Right atrium auricular region (tissue), 2 donors: ENCODE data around the gene HOXA9. TPM values are rescaled to one million over a fixed set of nuclear protein-coding genes. Genes with fewer than 3 reads are reported as not detected.

Source experiments
- DNase-seq: peaks from one replicate; pipeline ENCODE4 v3.0.0-alpha.2; 2019; ENCODE audit warnings: low spot score
- H3K27ac ChIP-seq, 2 donors: fragments of 200-600 bp; sonication (generic); 1 replicate in 1 of 2; 2 replicates in 1 of 2; pipeline ENCODE4 v1.5.1; 2016 to 2019
- H3K27me3 ChIP-seq, 2 donors: fragments of 200-600 bp; sonication (generic); one replicate each; pipeline versions ENCODE4 v1.5.1 to v1.6.0; 2017 to 2019
- H3K36me3 ChIP-seq: fragments of 200-600 bp; sonication (generic); one replicate; pipeline ENCODE4 v1.5.1; 2016
- H3K4me1 ChIP-seq, 2 donors: fragments of 200-600 bp; sonication (generic); one replicate each; pipeline versions ENCODE4 v1.5.1 to v1.6.0; 2017 to 2019
- H3K4me3 ChIP-seq, 2 donors: fragments of 200-600 bp; sonication (generic); 1 replicate in 1 of 2; 2 replicates in 1 of 2; pipeline ENCODE4 v1.5.1; 2017 to 2019; ENCODE audit warnings: mild to moderate bottlenecking in 1 of 2, moderate library complexity in 1 of 2
- H3K9me3 ChIP-seq, 2 donors: fragments of 200-600 bp; sonication (generic); one replicate each; pipeline ENCODE4 v1.5.1; 2019
- total RNA-seq, 2 donors: library from RNA; depleted of rRNA; stranded (reverse); fragments of >200 nt; gene quantifications; one replicate each; pipeline ENCODE4 v1.1.0, GENCODE V29; 2016
- TF ChIP-seq, protein P1 (sequence below), 2 donors: fragments of 200-600 bp; sonication (generic); IDR thresholded peaks; one replicate each; pipeline ENCODE4 v1.5.1; 2019; ENCODE audit warnings: antibody characterized with exemption in 2 of 2

The HOXA9 gene
- total RNA-seq, 2 donors from 2014 or later, result not detected

- H3K27ac ChIP-seq, result no peak overlapping the region
- TF ChIP-seq, protein P1, sequence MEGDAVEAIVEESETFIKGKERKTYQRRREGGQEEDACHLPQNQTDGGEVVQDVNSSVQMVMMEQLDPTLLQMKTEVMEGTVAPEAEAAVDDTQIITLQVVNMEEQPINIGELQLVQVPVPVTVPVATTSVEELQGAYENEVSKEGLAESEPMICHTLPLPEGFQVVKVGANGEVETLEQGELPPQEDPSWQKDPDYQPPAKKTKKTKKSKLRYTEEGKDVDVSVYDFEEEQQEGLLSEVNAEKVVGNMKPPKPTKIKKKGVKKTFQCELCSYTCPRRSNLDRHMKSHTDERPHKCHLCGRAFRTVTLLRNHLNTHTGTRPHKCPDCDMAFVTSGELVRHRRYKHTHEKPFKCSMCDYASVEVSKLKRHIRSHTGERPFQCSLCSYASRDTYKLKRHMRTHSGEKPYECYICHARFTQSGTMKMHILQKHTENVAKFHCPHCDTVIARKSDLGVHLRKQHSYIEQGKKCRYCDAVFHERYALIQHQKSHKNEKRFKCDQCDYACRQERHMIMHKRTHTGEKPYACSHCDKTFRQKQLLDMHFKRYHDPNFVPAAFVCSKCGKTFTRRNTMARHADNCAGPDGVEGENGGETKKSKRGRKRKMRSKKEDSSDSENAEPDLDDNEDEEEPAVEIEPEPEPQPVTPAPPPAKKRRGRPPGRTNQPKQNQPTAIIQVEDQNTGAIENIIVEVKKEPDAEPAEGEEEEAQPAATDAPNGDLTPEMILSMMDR (IDR thresholded peaks at IDR 0.05), result no peak
- H3K4me3 ChIP-seq, result peak overlapping the region in 1 of 2 donors; percentile 13
- H3K9me3 ChIP-seq, result no peaks in the 10 kb centered on the region
- peaks cover 69 to 89% of the 10 kb centered on the region in 2 donors for H3K27me3 ChIP-seq
- no peaks in the 10 kb centered on the region for H3K36me3 ChIP-seq
- H3K4me1 ChIP-seq, result peaks cover 0 to 58% of the 10 kb centered on the region in 2 donors
- no peak for DNase-seq
Observed at GRCh38 chr7:27155816-27156507, 9.4 kb downstream of the HOXA9 start.

GRCh38 chr7:27154901-27155815 lies 10.2 kb downstream of the HOXA9 start:
- TF ChIP-seq, protein P1 (IDR thresholded peaks at IDR 0.05), result no peak
- no peak overlapping the region for H3K27ac ChIP-seq
- no peak overlapping the region for H3K4me3 ChIP-seq
- peaks cover 66 to 92% of the 10 kb centered on the region in 2 donors for H3K27me3 ChIP-seq
- H3K9me3 ChIP-seq, result no peaks in the 10 kb centered on the region
- H3K4me1 ChIP-seq, result peaks cover 0 to 57% of the 10 kb centered on the region in 2 donors
- no peaks in the 10 kb centered on the region for H3K36me3 ChIP-seq
- DNase-seq, result no peak

DNA sequence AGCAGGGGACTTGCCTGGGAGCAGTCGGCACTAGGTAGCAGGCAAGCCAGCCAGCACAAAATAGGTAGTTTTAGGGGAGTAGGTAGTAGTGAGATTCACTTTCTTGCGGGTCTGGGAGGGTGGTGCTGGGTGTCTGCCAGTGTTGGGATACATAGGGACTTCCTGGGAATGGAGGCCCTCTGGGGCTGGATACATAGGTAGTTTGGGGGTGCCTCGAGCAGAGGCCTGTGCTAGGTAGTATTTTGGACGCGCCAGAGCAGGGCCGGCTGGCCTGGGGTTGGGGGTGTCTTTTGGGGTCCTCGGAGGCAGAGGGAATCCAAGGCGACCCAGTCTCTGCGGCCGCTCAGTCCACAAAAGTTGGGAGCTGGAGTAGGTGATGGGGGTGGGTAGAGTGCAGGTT lies 11.0 kb downstream of the HOXA9 start:
- no peak overlapping the region for H3K4me3 ChIP-seq
- H3K36me3 ChIP-seq, result no peaks in the 10 kb centered on the region
- TF ChIP-seq, protein P1 (IDR thresholded peaks at IDR 0.05), result no peak
- no peak for DNase-seq
- peaks cover 0 to 55% of the 10 kb centered on the region in 2 donors for H3K4me1 ChIP-seq
- no peaks in the 10 kb centered on the region for H3K9me3 ChIP-seq
- H3K27ac ChIP-seq, result no peak overlapping the region
- H3K27me3 ChIP-seq, result peaks cover 67 to 90% of the 10 kb centered on the region in 2 donors

DNA sequence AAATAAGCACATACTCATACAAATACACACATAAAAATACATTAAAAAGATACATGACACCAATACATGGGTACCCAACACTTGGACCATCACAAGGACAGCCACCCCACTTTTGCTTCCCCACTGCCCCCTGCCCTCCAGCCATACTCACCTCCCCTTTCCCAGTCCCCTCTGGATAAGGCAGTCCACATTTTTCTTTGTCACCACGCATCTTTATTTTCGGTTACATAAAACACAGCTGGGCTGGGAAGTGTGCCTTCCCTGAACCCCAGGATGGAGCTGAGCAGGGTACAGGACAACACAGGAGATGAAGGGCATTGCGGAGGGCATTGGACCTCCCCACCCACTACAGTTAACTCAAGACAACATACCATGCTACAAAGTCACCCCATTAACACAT lies 11.8 kb downstream of the HOXA9 start:
- DNase-seq, result no peak
- peaks cover 72 to 90% of the 10 kb centered on the region in 2 donors for H3K27me3 ChIP-seq

GRCh38 chr7:27152816-27153442 lies 12.4 kb downstream of the HOXA9 start:
- Histone ChIP-seq H3K9me3 (no peaks in the 10 kb centered on the region), H3K36me3 (no peaks in the 10 kb centered on the region), H3K4me3 (peak overlapping the region in 1 of 2 donors; percentile 6), H3K4me1 (peaks cover 0 to 58% of the 10 kb centered on the region in 2 donors), H3K27ac (no peak overlapping the region), H3K27me3 (peaks cover 66 to 91% of the 10 kb centered on the region in 2 donors)
- TF ChIP-seq, protein P1 (IDR thresholded peaks at IDR 0.05), result no peak
- no peak for DNase-seq

More for the DNA sequence above, 11.8 kb downstream of the HOXA9 start:
- no peak overlapping the region for H3K27ac ChIP-seq
- H3K4me1 ChIP-seq, result peaks cover 0 to 52% of the 10 kb centered on the region in 2 donors
- no peaks in the 10 kb centered on the region for H3K36me3 ChIP-seq
- TF ChIP-seq, protein P1 (IDR thresholded peaks at IDR 0.05), result no peak
- H3K4me3 ChIP-seq, result no peak overlapping the region
- no peaks in the 10 kb centered on the region for H3K9me3 ChIP-seq
